Measurements from ENCODE around the gene DNAH1. TPM values are rescaled to one million over a fixed set of nuclear protein-coding genes. Genes with fewer than 3 reads are reported as not detected.

DNAH1 gene
- total and polyA plus RNA-seq, 2 of the 13 experiments (the other 11 are each of a cell fraction or from before 2014, with no cell fraction given) = 0.64 to 3.5 TPM

DNA sequence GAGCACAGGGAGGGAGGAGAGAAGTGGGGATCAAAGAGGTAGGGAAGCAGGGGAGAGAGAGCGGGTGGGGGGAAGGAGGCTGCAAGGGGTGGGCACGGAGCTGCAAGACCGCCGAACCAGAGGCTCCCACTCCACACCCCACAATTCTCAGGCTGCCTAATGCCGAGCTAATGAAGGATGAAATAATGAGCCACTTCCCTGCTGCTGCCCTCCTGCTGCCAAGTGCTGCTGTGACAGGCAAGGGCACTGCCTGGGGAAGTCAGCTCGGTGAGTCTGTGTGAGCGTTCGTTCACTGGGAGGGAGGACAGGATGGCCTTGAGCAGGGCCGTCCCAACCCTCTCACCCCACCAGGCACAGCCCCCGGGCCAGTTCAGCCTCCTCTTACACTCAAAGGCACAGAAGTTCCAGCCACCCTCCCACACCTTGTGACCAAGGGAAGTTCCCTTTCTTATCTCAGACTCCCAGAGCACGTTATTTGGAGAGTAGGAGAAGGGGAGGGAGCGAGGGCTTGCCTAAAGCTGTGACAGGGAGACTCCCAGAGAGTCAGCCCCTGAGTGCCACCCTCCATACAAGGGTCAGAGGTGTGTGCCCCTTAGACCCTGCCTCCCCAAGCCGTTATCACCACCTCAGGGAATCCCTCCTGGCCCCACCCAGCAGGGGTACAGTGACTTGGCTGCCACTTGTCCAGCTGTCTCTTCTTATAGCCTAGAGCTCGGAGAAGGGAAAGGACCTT, 16.1 kb upstream of the DNAH1 start:
- H3K27me3 ChIP-seq (ENCODE audit: control insufficient read depth in 1 of 2, insufficient read depth in 2 of 2, low read length in 2 of 2) = no peaks in the 10 kb centered on the region
- H3K27ac ChIP-seq (ENCODE audit: extremely low read length, insufficient read depth, low read length) = no peak overlapping the region
- peak overlapping the region; percentile 75 for H3K4me2 ChIP-seq (ENCODE audit: low read depth, low read length)
- no peaks in the 10 kb centered on the region for H3K36me3 ChIP-seq (replicated peaks in 1 of 2; ENCODE audit: control insufficient read depth in 1 of 2, insufficient read depth in 2 of 2, low read length in 2 of 2)
- POLR2A ChIA-PET = interaction anchor here (1.6 to 5.4 kb wide), 6 partner anchors 11 to 63 kb away, joined by 3 to 113 read pairs (median 11); partner anchors contain the start of genes GLYCTK, TWF2 and WDR82
- no peak overlapping the region for H2AFZ ChIP-seq (ENCODE audit: low read length)
- H3K79me2 ChIP-seq (ENCODE audit: insufficient read depth, low read length) = no peaks in the 10 kb centered on the region
- DNase-seq (ENCODE audit: low spot score) (peak; percentile 65), FAIRE-seq (peak; percentile 56), ATAC-seq (peak; percentile 60)
- WGBS (ENCODE audit: low lambda C conversion rate) = 13% methylated on average over 10 of the region's 14 CpGs
- CTCF ChIA-PET (ENCODE audit: low intra/inter-chr PET ratio, low total read pairs) = interaction anchor here (1.4 kb wide), 1 partner anchor 39 kb away, joined by 4 read pairs; no protein-coding TSS in a partner anchor
- BruUV-seq (replicated peaks) = no TSS peak
- H3K9me3 ChIP-seq (ENCODE audit: low read length) = no peaks in the 10 kb centered on the region
- intact Hi-C loops (cut with micrococcal nuclease; ENCODE audit: unreplicated experiment) = no loop called here
- H3K4me3 ChIP-seq (replicated peaks in 1 of 3; ENCODE audit: insufficient read depth in 1 of 3, low read depth in 2 of 3, low read length in 3 of 3) = peak overlapping the region in 1 of 3 experiments; percentile 45; a peak in 1 of 6 replicates
- in situ Hi-C loops (cut with HindIII; ENCODE audit: extremely low pct_ligation_motif_present, low pct_unique_long_range_greater_than_20kb) = no loop called here
- peaks cover 53% of the 10 kb centered on the region for H3K4me1 ChIP-seq (ENCODE audit: insufficient read depth, low read length)
- H3K9ac ChIP-seq (ENCODE audit: insufficient read depth, low read depth, low read length) = peak overlapping the region; percentile 37
- peaks cover 7% of the 10 kb centered on the region; the same call in 1 of the 2 replicates for H4K20me1 ChIP-seq (ENCODE audit: insufficient read depth, low read length)
- no peak for TF ChIP-seq TP53 (CRISPR knock-in tag; conservative IDR thresholded peaks at IDR 0.05)
- no peak for TF ChIP-seq POLR2AphosphoS2 (IDR thresholded peaks at IDR 0.05; ENCODE audit: low read depth, low read length)
- TF ChIP-seq ZNF670 (CRISPR knock-in tag; IDR thresholded peaks at IDR 0.05; ENCODE audit: borderline replicate concordance) = no peak
- TF ChIP-seq NBN (conservative IDR thresholded peaks at IDR 0.05) = no peak
- no peak for TF ChIP-seq ZNF17 (CRISPR knock-in tag; IDR thresholded peaks at IDR 0.05)
- no peak for TF ChIP-seq ZNF24 (IDR thresholded peaks at IDR 0.05)
- TF ChIP-seq, protein P1, sequence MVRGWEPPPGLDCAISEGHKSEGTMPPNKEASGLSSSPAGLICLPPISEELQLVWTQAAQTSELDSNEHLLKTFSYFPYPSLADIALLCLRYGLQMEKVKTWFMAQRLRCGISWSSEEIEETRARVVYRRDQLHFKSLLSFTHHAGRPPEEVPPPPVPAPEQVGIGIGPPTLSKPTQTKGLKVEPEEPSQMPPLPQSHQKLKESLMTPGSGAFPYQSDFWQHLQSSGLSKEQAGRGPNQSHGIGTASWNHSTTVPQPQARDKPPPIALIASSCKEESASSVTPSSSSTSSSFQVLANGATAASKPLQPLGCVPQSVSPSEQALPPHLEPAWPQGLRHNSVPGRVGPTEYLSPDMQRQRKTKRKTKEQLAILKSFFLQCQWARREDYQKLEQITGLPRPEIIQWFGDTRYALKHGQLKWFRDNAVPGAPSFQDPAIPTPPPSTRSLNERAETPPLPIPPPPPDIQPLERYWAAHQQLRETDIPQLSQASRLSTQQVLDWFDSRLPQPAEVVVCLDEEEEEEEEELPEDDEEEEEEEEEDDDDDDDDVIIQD (CRISPR knock-in tag; IDR thresholded peaks at IDR 0.05; ENCODE audit: low read depth) = no peak
- TF ChIP-seq SAFB2 (CRISPR knock-in tag; IDR thresholded peaks at IDR 0.05; ENCODE audit: borderline replicate concordance, low read depth) = no peak
- TF ChIP-seq ZNF331 (CRISPR knock-in tag; IDR thresholded peaks at IDR 0.05) = 0 out of 2 replicates have a peak, but pooled peaks have one; percentile 1
- TF ChIP-seq, protein P2, sequence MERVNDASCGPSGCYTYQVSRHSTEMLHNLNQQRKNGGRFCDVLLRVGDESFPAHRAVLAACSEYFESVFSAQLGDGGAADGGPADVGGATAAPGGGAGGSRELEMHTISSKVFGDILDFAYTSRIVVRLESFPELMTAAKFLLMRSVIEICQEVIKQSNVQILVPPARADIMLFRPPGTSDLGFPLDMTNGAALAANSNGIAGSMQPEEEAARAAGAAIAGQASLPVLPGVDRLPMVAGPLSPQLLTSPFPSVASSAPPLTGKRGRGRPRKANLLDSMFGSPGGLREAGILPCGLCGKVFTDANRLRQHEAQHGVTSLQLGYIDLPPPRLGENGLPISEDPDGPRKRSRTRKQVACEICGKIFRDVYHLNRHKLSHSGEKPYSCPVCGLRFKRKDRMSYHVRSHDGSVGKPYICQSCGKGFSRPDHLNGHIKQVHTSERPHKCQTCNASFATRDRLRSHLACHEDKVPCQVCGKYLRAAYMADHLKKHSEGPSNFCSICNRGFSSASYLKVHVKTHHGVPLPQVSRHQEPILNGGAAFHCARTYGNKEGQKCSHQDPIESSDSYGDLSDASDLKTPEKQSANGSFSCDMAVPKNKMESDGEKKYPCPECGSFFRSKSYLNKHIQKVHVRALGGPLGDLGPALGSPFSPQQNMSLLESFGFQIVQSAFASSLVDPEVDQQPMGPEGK (CRISPR knock-in tag; IDR thresholded peaks at IDR 0.05) = peak; percentile 81
- TF ChIP-seq, protein P3, sequence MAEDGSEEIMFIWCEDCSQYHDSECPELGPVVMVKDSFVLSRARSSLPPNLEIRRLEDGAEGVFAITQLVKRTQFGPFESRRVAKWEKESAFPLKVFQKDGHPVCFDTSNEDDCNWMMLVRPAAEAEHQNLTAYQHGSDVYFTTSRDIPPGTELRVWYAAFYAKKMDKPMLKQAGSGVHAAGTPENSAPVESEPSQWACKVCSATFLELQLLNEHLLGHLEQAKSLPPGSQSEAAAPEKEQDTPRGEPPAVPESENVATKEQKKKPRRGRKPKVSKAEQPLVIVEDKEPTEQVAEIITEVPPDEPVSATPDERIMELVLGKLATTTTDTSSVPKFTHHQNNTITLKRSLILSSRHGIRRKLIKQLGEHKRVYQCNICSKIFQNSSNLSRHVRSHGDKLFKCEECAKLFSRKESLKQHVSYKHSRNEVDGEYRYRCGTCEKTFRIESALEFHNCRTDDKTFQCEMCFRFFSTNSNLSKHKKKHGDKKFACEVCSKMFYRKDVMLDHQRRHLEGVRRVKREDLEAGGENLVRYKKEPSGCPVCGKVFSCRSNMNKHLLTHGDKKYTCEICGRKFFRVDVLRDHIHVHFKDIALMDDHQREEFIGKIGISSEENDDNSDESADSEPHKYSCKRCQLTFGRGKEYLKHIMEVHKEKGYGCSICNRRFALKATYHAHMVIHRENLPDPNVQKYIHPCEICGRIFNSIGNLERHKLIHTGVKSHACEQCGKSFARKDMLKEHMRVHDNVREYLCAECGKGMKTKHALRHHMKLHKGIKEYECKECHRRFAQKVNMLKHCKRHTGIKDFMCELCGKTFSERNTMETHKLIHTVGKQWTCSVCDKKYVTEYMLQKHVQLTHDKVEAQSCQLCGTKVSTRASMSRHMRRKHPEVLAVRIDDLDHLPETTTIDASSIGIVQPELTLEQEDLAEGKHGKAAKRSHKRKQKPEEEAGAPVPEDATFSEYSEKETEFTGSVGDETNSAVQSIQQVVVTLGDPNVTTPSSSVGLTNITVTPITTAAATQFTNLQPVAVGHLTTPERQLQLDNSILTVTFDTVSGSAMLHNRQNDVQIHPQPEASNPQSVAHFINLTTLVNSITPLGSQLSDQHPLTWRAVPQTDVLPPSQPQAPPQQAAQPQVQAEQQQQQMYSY (CRISPR knock-in tag; IDR thresholded peaks at IDR 0.05) = no peak
- TF ChIP-seq ZNF138 (CRISPR knock-in tag; IDR thresholded peaks at IDR 0.05; ENCODE audit: low read depth) = no peak
- TF ChIP-seq, protein P4, sequence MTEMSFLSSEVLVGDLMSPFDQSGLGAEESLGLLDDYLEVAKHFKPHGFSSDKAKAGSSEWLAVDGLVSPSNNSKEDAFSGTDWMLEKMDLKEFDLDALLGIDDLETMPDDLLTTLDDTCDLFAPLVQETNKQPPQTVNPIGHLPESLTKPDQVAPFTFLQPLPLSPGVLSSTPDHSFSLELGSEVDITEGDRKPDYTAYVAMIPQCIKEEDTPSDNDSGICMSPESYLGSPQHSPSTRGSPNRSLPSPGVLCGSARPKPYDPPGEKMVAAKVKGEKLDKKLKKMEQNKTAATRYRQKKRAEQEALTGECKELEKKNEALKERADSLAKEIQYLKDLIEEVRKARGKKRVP (CRISPR knock-in tag; IDR thresholded peaks at IDR 0.05) = no peak
- TF ChIP-seq NFIC (IDR thresholded peaks at IDR 0.05; ENCODE audit: low read length) = no peak
- no peak for TF ChIP-seq ZNF253 (CRISPR knock-in tag; IDR thresholded peaks at IDR 0.05; ENCODE audit: borderline replicate concordance)
